Activated naive CD8-positive, alpha-beta T cell treated with anti-CD3 and anti-CD28 coated beads, Interleukin-2, amount 50 U/mL, for 16 hours (primary cell): ENCODE measurements around the gene EXOC6B.

ENCODE experiments used
- DNase-seq: peaks from one replicate; pipeline ENCODE4 v3.0.0-alpha.2; 2020; ENCODE audit warnings: low read depth, low spot score

The EXOC6B gene

DNA sequence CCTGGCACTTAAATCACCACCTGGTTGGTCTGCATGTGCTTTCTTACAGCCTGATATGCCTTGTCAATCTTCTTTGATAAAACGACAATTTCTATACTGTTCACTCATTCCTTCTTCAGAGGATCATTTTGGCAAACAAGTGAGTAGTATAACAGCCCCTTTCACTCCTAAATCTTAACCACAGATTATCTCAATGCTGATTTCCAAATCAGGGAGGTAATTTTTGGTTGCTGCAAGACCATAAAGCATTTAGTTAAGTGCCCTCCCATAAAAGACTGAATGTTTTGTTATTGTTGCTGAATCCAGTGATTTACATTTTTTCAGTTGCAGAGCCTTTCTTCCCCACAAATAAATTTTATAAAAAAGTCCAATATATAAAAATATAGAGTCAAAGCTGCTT is 549.0 kb downstream of the EXOC6B start:
- DNase-seq = no peak

DNA sequence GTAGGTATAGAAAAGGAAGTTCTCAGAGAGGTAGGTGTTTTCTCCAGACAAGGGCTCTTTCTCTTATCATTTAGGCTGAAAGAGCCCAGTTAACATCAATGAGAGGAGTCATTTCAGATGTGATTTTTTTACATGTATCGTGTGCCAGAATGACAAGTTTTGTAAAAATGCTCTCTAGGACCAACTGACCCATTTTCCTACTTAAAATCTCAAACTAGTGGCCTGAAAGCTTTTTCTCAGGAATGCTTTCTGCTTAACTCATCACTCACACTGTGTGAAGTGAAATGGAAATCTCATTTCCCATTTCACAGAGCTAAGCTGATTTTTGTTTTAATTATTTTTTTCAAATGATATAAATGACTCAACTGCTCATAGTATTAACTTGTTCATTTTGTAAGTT is 549.5 kb downstream of the EXOC6B start:
- no peak for DNase-seq

DNA sequence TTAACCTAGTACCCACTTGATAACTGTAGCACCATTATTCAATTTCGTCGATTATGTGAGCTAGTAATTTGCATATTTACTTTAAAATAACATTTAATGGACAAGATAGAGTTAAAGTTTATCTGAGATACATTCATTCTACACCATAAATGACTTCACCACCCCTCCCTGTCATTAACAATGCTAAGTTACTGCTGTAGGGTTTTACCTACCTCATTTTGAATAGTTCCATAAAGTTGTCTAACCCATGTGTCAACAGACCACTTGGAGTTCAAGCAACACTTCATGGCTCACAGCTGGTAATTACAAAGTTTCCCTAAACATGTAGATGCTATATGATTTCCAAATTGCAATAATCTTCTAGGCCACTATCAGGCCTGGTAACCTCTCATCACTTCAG is 550.7 kb downstream of the EXOC6B start:
- DNase-seq = no peak

DNA sequence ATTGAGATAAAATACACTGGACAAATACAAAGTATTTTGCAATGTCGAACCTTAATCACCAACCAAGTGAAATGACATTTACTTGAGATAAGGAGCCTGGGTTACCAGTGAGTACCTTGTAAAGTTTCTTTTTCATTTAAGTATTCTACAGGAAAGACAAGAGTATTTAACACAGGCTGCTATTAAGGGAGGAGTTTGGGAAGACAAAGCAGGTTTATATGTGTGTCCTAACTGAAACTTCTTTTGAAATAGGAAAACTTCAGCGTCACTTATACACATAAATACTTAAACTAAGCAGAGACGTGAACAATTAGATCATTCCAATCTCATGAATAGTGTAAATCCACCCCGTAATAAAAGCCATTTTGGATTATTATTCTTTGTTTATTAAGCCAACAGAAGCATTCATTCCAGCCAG is 551.4 kb downstream of the EXOC6B start:
- no peak for DNase-seq

DNA sequence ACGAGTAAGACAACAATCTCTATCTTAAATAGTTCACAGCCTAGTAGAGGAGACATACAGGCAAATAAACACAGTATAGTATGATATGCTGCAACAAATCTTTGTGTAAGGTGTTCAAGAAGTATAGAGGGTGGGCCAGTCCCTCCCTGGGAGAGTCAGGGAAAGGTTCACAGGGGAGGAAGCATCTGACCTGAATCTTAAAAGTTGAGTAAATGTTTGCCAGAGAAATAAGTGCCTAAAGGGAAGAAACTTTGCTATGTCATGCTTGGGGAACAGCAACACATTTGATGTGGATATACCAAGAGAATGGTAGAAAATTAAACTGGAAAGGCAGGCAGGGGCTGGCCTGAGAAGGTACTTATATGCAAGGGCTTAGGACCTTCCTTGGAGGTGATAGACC is 552.4 kb downstream of the EXOC6B start:
- DNase-seq = no peak

DNA sequence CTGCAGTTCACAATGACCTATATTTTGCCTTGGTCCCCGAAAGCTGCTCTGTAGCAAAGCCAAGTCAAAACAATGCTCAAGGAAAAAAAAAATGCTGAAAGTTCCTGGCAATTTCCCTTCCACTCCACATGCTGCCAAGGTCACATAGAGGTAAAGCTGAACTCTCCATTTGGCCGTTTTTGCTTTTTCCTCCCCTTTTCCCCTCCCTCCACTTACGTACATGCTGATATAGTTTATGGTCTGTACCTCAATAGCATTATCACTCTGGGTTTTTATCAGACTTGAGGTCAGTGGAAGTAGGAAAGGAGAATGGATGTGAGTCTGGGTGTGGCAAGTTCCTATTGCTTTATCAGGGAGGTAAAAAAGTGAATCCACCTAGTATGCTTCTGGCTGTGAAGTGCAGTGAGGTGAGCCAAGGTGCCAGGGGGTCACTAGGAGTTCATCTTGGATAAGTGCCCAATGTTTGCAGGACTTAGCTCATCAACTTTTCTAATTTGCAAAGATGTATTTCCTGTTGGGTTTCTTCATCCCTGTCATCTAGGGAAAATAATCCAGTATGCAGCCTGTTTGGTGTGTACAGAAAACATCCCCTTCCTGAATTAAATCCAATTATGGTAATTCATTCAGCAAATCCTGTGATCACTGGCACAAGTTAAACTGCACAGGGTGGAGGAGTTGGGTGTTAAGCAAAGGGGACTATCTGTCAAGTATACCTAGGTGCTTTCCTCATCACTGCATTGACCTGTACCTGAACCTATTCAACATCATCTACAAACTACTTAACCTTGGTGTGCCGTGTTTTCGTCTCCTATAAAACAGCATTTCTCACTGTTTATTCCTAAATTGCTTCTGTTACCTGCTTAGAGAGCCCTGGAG is 553.8 kb downstream of the EXOC6B start:
- no peak for DNase-seq

DNA sequence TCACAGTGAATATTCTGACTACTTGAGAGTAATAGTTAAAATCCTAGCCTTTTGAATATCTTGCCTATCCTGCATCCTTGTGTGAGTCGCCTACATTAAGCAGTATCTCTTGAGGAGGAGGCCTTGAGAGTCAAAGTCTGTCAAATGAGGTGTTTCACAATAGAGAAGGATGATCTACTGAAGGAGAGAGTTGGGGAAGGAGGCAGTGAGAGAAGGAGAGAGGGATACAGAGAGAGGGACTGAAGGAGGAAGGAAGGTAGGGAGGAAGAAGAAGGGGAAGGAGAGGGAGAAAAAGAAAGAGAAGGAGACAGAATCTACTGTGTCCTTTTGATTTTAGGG is 554.6 kb downstream of the EXOC6B start:
- DNase-seq = no peak

DNA sequence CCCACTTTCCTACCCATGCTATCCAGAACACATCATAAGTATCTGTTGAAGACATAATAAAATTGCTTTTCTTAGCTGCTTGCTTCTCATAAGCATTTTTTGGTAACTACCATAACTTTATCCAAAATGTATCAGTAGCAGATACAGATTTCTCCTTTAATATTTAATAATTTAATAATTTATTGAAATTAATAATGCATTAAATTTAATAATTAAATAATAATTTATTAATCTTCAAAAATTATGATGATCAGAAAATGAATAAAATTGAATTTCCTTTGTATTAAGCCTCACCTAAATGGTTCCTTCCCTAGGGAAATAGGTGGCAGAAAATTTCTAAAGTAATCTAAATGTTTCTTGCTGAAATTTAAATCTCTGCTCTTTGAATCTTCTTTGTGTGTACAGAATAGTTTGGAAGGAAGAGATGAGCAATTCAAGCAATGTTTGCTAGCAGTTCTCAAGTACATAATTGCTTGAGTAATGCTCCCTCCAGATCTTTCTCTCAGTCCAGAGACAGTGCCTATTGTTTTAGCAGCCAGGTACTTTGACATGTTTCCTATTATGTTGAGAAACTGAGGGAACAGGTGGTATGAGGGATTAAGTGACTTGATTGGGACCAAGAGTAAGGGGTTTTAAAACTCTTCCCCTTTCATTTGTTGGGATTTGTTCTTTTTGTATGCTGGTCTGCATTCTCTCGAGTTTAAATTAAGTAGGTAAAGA is 555.1 kb downstream of the EXOC6B start:
- DNase-seq = no peak

DNA sequence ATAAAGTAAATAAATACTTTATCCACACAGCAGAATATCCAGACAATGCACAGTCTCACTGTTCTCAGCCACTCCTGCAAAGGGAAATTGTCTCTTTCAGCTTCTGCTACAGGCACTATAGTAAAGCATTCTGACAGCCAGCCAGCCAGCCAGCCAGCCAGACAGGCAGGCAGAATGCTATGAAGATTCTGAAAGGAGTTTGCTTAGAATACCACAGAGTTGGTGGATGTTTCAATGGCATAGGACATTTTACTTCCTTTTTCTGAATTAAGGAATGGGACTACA is 562.1 kb downstream of the EXOC6B start:
- no peak for DNase-seq

DNA sequence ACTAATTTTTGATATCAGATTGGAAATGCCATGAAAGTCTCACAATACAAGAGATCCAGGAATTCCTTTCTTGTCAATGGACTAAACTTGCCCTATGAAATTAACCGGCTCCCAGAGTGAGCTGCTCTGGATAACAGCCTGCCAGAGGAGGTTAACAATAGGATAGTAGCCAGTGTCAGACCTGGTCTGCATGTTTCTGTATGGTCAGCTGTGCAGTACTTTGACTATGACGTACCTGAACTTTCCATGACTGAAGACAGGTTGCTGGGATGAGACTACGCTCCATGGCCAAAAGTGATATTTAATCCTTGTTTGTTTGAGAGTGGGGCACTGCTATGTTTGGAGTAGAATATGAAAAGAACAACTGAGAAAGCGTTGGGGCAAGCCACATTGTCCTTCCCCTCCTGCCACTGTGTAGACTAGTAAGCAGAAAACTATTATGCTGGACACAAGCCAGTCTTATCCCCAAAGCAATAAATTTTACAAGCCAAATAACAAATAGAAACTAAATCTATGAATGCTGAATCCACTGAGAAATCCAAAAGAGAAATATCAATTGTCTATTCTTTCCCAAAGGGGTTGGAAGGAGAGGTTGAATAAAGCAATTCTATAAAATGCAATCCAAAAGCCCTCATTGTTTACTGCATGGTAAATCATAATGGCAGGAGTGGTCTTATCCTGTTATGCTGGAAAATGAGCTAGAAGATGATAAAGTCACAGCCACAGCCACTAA is 562.6 kb downstream of the EXOC6B start:
- no peak for DNase-seq

DNA sequence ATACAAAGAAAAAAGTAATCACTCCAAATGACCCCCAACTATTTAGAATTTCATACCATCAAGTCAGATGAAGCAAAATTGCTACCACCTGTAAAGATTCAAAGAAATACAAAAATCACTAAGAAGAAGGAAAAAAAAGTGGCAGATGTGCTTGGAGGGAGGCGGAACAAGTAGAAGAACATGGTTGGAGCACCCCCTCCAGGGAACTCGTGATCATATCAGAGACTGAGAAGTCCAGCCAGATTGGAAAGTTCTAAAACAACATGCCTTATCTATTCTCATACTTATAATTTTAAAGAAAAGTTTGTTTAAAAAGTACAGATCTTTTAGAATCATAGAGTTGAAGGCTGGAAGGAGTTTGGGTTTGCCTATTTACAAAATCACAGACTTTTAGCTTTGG is 564.8 kb downstream of the EXOC6B start:
- DNase-seq = no peak

DNA sequence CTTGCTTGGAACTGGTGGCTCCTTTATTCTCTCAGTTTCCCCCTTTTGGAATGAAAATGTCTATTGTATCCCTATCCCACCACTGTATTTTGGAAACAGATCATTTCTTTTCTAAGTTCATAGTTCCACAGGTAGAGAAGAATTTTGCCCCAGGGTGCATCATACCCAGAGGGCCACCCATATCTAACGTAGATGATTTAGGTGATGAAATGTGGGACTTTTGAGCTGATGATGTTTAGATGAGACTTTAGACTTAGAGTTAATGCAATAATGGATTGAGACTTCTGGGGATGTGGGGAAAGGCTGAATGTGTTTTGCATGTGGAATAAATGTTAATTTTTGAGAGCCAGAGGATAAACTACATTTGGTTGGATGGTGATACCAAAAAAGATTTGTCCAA is 570.3 kb downstream of the EXOC6B start:
- no peak for DNase-seq

DNA sequence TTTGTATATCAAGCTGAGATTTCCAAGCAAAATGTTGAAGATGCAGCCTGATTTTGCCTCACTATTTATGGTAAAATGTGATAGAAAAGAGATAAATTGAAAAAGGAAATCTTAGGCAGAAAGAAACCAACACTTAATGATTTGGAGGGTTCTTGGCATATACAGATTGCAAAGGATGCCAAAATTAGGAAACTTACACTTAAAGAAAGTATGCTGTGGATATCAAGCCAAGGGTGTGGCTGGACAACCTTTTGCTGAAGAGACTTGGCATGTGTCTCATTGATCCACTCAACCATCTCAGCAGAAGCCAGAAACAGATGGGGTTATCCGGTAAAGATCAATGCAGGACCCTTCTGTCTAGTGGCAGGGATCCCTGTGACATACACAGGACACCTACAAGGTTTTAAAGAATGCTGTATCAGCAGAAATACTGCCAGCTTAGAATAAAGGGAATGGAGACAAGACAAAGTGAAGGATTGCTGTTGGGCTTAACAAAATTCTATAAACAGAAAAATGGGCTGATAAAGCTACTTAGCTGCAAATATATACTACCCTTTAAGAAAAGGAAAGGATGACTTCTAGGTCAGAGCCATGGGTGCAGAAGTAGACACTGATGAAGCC is 570.9 kb downstream of the EXOC6B start:
- DNase-seq = no peak

DNA sequence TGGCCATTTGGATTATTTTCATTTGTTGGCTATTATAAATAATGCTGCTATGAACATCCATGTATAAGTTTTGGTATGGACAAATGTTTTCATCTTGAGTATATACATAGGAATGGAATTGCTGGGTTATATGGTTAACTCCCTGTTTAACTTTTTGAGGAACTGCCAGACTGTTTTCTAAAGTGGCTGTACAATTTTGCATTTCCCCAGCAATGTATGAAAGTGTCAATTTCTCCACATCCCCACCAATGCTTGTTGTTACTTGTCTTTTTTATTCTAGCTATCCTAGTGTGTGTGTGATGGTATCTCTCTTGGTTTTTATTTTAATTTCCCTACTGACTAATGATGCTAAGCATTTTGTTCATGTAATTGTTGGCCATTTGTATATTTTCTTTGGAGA is 587.5 kb downstream of the EXOC6B start:
- no peak for DNase-seq

DNA sequence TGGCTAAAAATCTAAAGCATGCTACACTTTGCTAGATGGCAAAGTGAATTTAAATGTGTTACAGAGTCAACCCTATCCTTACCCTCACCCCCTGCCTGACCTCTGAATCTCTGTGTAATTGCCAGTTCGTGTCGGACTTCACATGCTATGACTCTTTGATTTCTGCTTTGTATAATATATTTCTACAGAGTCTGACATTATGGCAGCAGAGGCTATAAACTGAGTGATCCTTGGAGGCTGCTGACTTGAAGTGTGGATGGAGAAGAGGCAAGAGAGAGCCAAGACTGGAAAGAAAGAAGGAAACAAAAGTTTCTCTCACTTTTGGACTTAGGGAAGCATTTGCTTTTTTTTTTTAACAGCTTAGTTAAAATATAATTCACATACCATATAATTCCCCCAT is 588.3 kb downstream of the EXOC6B start:
- DNase-seq = no peak

DNA sequence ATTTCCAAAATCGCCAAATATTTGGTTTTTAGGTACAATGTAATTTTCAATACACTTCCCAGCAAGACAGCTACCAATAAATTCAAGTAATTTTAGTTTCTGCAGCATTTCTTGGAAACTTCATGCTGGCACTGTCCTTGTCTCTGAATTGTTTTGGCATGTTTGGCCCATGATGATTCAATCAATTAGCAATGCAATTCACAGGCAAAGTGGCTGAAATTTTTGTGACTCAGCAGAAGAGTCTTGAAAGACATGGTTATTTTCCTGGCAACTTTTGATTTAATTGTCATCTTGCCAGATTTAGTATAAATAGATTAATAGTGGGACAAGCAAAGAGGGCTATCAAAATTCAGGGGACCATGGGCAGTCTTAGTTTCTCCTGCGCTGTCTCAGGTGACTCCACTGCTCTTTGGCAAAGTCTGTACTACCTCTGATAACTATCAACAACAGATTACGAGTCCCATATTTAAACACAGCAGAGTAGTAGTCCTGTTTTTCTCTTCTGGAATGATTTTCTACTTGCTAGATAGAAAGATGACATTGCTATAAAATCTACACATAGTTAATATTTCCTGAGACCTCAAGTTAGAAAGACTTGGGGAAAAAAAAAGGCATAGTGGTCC is 589.3 kb downstream of the EXOC6B start:
- DNase-seq = no peak

DNA sequence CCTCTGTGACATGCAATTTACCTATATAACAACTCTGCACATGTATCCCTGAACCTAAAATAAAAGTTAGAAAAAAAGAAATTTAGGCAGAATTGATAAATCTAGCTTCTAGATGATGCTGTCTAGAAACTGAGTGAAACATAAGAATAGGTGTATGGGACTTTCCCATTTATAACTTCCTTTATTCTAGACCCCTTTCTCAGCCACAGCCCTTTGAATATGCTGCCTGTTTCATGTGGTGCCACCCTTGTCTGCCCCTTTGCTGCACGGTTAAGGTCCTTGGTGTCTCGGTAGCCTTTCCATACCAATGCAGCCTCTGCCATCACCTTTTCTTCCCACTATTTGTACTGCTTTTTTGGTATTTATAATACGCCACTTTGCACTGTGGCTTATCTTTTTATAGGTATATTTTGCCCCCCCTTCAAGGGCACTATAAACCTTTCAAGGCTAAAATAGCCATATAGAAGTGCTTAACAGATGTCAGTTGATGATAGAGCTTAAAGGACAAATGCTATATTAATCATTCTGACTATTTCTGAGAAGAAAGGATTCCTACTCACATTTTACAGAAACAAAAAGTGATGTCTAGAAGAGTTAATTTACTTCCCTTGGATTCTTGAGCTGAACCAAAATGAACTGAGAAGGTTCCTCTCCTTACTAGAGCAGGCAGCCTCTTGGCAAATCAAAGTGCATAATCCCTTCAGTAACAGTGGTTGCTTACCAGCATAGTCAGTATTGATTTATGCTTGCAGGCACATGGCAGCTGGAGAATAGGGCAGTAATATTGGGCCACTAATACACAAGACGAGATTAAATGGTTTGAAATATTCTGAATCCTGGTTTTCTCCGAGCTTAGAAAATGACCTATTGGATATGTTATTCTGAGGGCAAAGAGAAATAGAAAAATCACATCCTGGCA is 590.1 kb downstream of the EXOC6B start:
- no peak for DNase-seq

DNA sequence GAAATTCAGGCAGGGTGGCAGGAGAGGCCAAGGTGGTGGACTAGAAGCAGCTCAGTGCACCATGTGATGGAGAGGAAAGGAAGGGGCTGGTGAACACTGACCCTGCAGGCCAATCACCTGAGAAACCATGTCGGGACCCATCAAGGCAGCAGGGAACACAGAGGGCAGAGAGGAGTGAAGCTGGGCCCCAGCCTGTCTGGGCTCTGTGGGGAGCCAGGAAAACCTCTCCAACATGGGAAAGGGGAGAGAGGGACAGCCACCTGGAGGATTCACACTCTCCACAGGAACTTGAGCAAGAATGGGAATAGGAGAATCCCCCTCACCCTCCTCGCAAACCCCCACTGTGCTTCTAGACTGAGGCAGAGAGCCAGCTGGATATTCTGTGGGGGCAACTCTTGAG is 592.6 kb downstream of the EXOC6B start:
- DNase-seq = no peak

DNA sequence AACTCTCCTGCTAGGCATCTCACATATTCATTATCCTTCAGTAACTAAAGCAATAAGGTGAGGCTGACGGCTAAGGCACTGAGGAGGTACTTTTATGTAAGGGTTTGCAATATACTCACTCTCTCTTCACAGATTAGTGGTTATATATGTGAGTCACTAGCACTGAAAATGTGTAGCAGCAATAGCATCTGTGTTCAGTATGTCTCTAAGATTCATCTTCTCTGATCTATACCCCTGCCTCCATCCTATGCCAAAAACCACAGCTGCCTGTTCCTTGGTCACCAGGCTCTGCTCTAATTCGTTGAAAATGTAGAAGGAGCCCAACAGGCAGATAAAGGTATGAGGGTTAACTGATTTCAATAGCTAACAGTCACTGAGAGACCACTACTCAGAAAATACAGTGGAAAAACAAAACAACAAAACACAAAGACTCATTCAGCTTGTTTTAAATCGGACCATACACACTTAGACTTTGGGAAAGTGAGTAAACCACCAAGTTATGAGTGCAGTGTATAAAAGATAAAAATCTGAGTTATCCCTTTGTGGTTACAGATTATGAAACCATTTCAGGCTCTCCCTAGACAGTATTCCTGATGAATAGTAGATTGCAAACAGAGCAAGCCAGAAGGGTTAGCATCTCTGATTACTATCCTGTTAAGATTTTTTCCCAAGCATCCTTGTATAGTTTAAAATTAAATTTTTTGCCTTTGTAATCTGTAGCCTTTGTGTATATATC is 602.8 kb downstream of the EXOC6B start:
- no peak for DNase-seq

DNA sequence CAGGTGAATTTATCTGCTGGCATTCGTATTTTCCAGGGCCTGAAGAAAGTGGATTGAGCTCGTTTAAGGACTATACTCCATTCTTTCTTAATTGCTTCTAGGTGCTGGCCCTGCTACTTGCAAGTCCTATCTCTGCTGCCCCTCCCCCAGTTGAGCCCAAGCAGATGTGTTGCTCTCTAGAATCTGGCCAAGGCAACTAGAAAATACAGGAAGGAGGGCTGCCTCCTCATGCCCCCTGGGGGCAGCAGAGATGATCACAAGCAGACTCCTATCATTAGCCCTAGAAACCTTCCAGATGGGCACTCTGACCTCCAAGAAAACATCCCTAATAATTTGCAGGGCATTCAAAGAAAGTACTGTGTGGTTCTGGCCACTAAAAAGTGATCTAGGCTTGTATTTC is 605.7 kb downstream of the EXOC6B start:
- no peak for DNase-seq
